HepG2 (cell line): ENCODE results near the gene ABHD11. TPM values are rescaled to one million over a fixed set of nuclear protein-coding genes. Genes with fewer than 3 reads are reported as not detected.

Source experiments
- BATF2 ChIP-seq: sonication (generic); formaldehyde crosslinking; IDR thresholded peaks from 2 replicates; pipeline ENCODE4 v1.8.0; 2022; ENCODE audit warnings: mild to moderate bottlenecking, missing genetic modification reagents, moderate library complexity
- ESRRA ChIP-seq: sonication (generic); formaldehyde crosslinking; IDR thresholded peaks from 2 replicates; pipeline ENCODE4 v1.5.1; 2020; ENCODE audit warnings: mild to moderate bottlenecking, low read depth, missing genetic modification reagents
- GATAD2A ChIP-seq: IDR thresholded peaks from 2 replicates; pipeline ENCODE4 v1.6.1; 2016
- NR2F2 ChIP-seq: IDR thresholded peaks from 2 replicates; pipeline ENCODE4 v1.6.1; 2012; ENCODE audit warnings: low read depth, inconsistent platforms, borderline replicate concordance
- ZFP37 ChIP-seq: sonication (generic); formaldehyde crosslinking; IDR thresholded peaks from 2 replicates; pipeline ENCODE4 v1.4.0; 2020; ENCODE audit warnings: missing genetic modification reagents, borderline replicate concordance
- ZNF20 ChIP-seq: sonication (generic); formaldehyde crosslinking; IDR thresholded peaks from 2 replicates; pipeline ENCODE4 v1.4.0; 2020; ENCODE audit warnings: mild to moderate bottlenecking, moderate library complexity, missing genetic modification reagents
- ZNF235 ChIP-seq: sonication (generic); formaldehyde crosslinking; IDR thresholded peaks from 2 replicates; pipeline ENCODE4 v1.8.1; 2023; ENCODE audit warnings: mild to moderate bottlenecking, missing genetic modification reagents, borderline replicate concordance
- ZNF337 ChIP-seq: sonication (generic); formaldehyde crosslinking; IDR thresholded peaks from 2 replicates; pipeline ENCODE4 v1.5.1; 2020; ENCODE audit warnings: missing genetic modification reagents, low read depth, mild to moderate bottlenecking, borderline replicate concordance
- ZNF430 ChIP-seq: sonication (generic); formaldehyde crosslinking; IDR thresholded peaks from 2 replicates; pipeline ENCODE4 v1.9.0; 2021; ENCODE audit warnings: mild to moderate bottlenecking, missing genetic modification reagents
- ZNF672 ChIP-seq: sonication (generic); formaldehyde crosslinking; IDR thresholded peaks from 2 replicates; pipeline ENCODE4 v1.8.1; 2022; ENCODE audit warnings: missing genetic modification reagents
- ZNF687 ChIP-seq: sonication (generic); formaldehyde crosslinking; IDR thresholded peaks from 2 replicates; pipeline ENCODE4 v1.5.1; 2020; ENCODE audit warnings: mild to moderate bottlenecking, missing genetic modification reagents, moderate library complexity
- ZXDC ChIP-seq: sonication (generic); formaldehyde crosslinking; IDR thresholded peaks from 2 replicates; pipeline ENCODE4 v1.5.0; 2020; ENCODE audit warnings: mild to moderate bottlenecking, missing genetic modification reagents
- polyA plus RNA-seq, 8 experiments: library from polyadenylated mRNA; depleted of rRNA in 3 of 8; stranded (reverse) in 7 of 8; unstranded in 1 of 8; fragments of >200 nt; fragmentation: Illumina TruSeq in 4 of 8; extraction: Trizol in 4 of 8; gene quantifications; 2 replicates each; pipeline versions ENCODE4 v1.2.1 to v1.2.3, GENCODE V29; 2011 to 2016; ENCODE audit warnings: low read depth in 4 of 8, missing spikeins in 1 of 8, mixed read lengths in 1 of 8; ENCODE audit not compliant: insufficient read depth in 1 of 8
- total RNA-seq, 5 experiments: library from RNA; depleted of rRNA; stranded (reverse); fragments of >200 nt; fragmentation: Illumina TruSeq; extraction: Trizol; gene quantifications; 2 replicates each; pipeline ENCODE4 v1.2.3, GENCODE V29; 2016; ENCODE audit warnings: low read depth in 1 of 5
- TF ChIP-seq, protein P1 (sequence below): sonication (generic); formaldehyde crosslinking; conservative IDR thresholded peaks from 2 replicates; pipeline ENCODE4 v1.4.0; 2020; ENCODE audit warnings: missing genetic modification reagents
- TF ChIP-seq, protein P2 (sequence below): sonication (generic); formaldehyde crosslinking; IDR thresholded peaks from 2 replicates; pipeline ENCODE4; 2020; ENCODE audit warnings: missing genetic modification reagents, mild to moderate bottlenecking, borderline replicate concordance
- TF ChIP-seq, protein P3 (sequence below): IDR thresholded peaks from 2 replicates; pipeline ENCODE4 v1.6.1; 2016

The ABHD11 gene
- total and polyA plus RNA-seq, 2 of the 13 experiments (the other 11 are each of a cell fraction or from before 2014, with no cell fraction given) = 7.0 to 8.1 TPM

- TF ChIP-seq, protein P1, sequence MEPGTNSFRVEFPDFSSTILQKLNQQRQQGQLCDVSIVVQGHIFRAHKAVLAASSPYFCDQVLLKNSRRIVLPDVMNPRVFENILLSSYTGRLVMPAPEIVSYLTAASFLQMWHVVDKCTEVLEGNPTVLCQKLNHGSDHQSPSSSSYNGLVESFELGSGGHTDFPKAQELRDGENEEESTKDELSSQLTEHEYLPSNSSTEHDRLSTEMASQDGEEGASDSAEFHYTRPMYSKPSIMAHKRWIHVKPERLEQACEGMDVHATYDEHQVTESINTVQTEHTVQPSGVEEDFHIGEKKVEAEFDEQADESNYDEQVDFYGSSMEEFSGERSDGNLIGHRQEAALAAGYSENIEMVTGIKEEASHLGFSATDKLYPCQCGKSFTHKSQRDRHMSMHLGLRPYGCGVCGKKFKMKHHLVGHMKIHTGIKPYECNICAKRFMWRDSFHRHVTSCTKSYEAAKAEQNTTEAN = no peak; the same call in 1 of the 2 replicates
- TF ChIP-seq ZFP37 (CRISPR knock-in tag) (peak; percentile 39; the same call in 1 of the 2 replicates), ZXDC (CRISPR knock-in tag) (no peak), ZNF337 (CRISPR knock-in tag) (no peak), ZNF687 (CRISPR knock-in tag) (peak; percentile 95), ZNF20 (CRISPR knock-in tag) (no peak), ZNF672 (CRISPR knock-in tag) (no peak), GATAD2A (CRISPR knock-in tag) (no peak), ESRRA (CRISPR knock-in tag) (no peak; the same call in 1 of the 2 replicates), ZNF430 (peak; percentile 83; the same call in 1 of the 2 replicates), ZNF235 (CRISPR knock-in tag) (peak; percentile 50; the same call in 1 of the 2 replicates), BATF2 (CRISPR knock-in tag) (0 out of 2 replicates have a peak, but pooled peaks have one; percentile 52), NR2F2 (no peak)
- TF ChIP-seq, protein P2, sequence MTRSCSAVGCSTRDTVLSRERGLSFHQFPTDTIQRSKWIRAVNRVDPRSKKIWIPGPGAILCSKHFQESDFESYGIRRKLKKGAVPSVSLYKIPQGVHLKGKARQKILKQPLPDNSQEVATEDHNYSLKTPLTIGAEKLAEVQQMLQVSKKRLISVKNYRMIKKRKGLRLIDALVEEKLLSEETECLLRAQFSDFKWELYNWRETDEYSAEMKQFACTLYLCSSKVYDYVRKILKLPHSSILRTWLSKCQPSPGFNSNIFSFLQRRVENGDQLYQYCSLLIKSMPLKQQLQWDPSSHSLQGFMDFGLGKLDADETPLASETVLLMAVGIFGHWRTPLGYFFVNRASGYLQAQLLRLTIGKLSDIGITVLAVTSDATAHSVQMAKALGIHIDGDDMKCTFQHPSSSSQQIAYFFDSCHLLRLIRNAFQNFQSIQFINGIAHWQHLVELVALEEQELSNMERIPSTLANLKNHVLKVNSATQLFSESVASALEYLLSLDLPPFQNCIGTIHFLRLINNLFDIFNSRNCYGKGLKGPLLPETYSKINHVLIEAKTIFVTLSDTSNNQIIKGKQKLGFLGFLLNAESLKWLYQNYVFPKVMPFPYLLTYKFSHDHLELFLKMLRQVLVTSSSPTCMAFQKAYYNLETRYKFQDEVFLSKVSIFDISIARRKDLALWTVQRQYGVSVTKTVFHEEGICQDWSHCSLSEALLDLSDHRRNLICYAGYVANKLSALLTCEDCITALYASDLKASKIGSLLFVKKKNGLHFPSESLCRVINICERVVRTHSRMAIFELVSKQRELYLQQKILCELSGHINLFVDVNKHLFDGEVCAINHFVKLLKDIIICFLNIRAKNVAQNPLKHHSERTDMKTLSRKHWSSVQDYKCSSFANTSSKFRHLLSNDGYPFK (CRISPR knock-in tag) = peak; percentile 63; the same call in 1 of the 2 replicates
- TF ChIP-seq, protein P3, sequence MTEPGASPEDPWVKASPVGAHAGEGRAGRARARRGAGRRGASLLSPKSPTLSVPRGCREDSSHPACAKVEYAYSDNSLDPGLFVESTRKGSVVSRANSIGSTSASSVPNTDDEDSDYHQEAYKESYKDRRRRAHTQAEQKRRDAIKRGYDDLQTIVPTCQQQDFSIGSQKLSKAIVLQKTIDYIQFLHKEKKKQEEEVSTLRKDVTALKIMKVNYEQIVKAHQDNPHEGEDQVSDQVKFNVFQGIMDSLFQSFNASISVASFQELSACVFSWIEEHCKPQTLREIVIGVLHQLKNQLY (CRISPR knock-in tag) = no peak
Measured at GRCh38 chr7:73738612-73739386, at the start of gene ABHD11 (continued).
